Mucosa of stomach (tissue), 1 donor: Measurements from ENCODE around the gene SAMD15.
"Not testable (repeated sequence)": the region's sequence is repeated elsewhere in the genome, so short reads cannot be mapped to it uniquely, and the experiment has no call there.

Experiments
- H3K27me3 ChIP-seq: one replicate; pipeline ENCODE4 v1.7.0; 2013; ENCODE audit warnings: mild to moderate bottlenecking, low read length; ENCODE audit not compliant: control insufficient read depth, insufficient read depth
- H3K36me3 ChIP-seq: one replicate; pipeline ENCODE4 v1.7.0; 2013; ENCODE audit warnings: low read length; ENCODE audit not compliant: control insufficient read depth, insufficient read depth
- H3K4me1 ChIP-seq: one replicate; pipeline ENCODE4 v1.7.0; 2013; ENCODE audit warnings: mild to moderate bottlenecking, low read length; ENCODE audit not compliant: control insufficient read depth, insufficient read depth
- H3K4me3 ChIP-seq: one replicate; pipeline ENCODE4 v1.7.0; 2013; ENCODE audit warnings: low read length
- H3K9ac ChIP-seq: one replicate; pipeline ENCODE4 v1.7.0; 2013; ENCODE audit warnings: mild to moderate bottlenecking, low read length, moderate library complexity
- H3K9me3 ChIP-seq: one replicate; pipeline ENCODE4 v1.7.0; 2013; ENCODE audit warnings: mild to moderate bottlenecking, low read length, moderate library complexity; ENCODE audit not compliant: control insufficient read depth
- donor health status: Pancreatic carcinoma.

The SAMD15 gene

GRCh38 chr14:77390188-77390587 lies 13.0 kb downstream of the SAMD15 start:
- H3K9me3 ChIP-seq: no peaks in the 10 kb centered on the region
- H3K9ac ChIP-seq: no peak overlapping the region
- no peaks in the 10 kb centered on the region for H3K4me1 ChIP-seq
- no peaks in the 10 kb centered on the region for H3K27me3 ChIP-seq
- H3K4me3 ChIP-seq: no peak overlapping the region
- H3K36me3 ChIP-seq: no peaks in the 10 kb centered on the region

GRCh38 chr14:77400216-77400615 lies 23.0 kb downstream of the SAMD15 start:
- H3K9ac ChIP-seq: no peak overlapping the region
- H3K4me1 ChIP-seq: no peaks in the 10 kb centered on the region
- no peaks in the 10 kb centered on the region for H3K36me3 ChIP-seq
- no peaks in the 10 kb centered on the region for H3K9me3 ChIP-seq
- H3K4me3 ChIP-seq: no peak overlapping the region
- H3K27me3 ChIP-seq: no peaks in the 10 kb centered on the region

- Histone ChIP-seq H3K9me3 (no peaks in the 10 kb centered on the region), H3K4me1 (no peaks in the 10 kb centered on the region), H3K27me3 (no peaks in the 10 kb centered on the region), H3K36me3 (no peaks in the 10 kb centered on the region), H3K9ac (no peak overlapping the region), H3K4me3 (no peak overlapping the region)
These were observed 26.6 kb downstream of the SAMD15 start for GRCh38 chr14:77403768-77404167.

GRCh38 chr14:77406086-77406485 lies 28.9 kb downstream of the SAMD15 start:
- Histone ChIP-seq H3K4me1 (no peaks in the 10 kb centered on the region), H3K27me3 (no peaks in the 10 kb centered on the region), H3K36me3 (no peaks in the 10 kb centered on the region), H3K4me3 (no peak overlapping the region), H3K9me3 (no peaks in the 10 kb centered on the region), H3K9ac (no peak overlapping the region)

- no peak overlapping the region for H3K4me3 ChIP-seq
- H3K36me3 ChIP-seq: no peaks in the 10 kb centered on the region
- H3K27me3 ChIP-seq: no peaks in the 10 kb centered on the region
- no peaks in the 10 kb centered on the region for H3K4me1 ChIP-seq
- H3K9ac ChIP-seq: no peak overlapping the region
- H3K9me3 ChIP-seq: no peaks in the 10 kb centered on the region
These were observed 29.5 kb downstream of the SAMD15 start for GRCh38 chr14:77406718-77407117.

- Histone ChIP-seq H3K4me3 (no peak overlapping the region), H3K27me3 (no peaks in the 10 kb centered on the region), H3K36me3 (no peaks in the 10 kb centered on the region), H3K4me1 (no peaks in the 10 kb centered on the region), H3K9me3 (no peaks in the 10 kb centered on the region), H3K9ac (no peak overlapping the region)
These were observed 30.0 kb downstream of the SAMD15 start for GRCh38 chr14:77407158-77407557.

GRCh38 chr14:77409131-77409533 lies 32.0 kb downstream of the SAMD15 start:
- Histone ChIP-seq H3K36me3 (no peaks in the 10 kb centered on the region), H3K4me3 (no peak overlapping the region), H3K9me3 (no peaks in the 10 kb centered on the region), H3K27me3 (no peaks in the 10 kb centered on the region), H3K4me1 (no peaks in the 10 kb centered on the region), H3K9ac (no peak overlapping the region)

- H3K4me1 ChIP-seq, H3K36me3 ChIP-seq, H3K27me3 ChIP-seq, H3K9me3 ChIP-seq, H3K4me3 ChIP-seq, H3K9ac ChIP-seq: not testable (repeated sequence)
These were observed 38.3 kb downstream of the SAMD15 start for GRCh38 chr14:77415403-77416030.

- not testable (repeated sequence) for H3K9me3 ChIP-seq
These were observed 38.9 kb downstream of the SAMD15 start for GRCh38 chr14:77416098-77416497.

GRCh38 chr14:77416836-77417235 lies 39.7 kb downstream of the SAMD15 start:
- Histone ChIP-seq H3K9me3 (no peaks in the 10 kb centered on the region), H3K4me1 (no peaks in the 10 kb centered on the region), H3K36me3 (no peaks in the 10 kb centered on the region), H3K4me3 (no peak overlapping the region), H3K9ac (no peak overlapping the region), H3K27me3 (no peaks in the 10 kb centered on the region)

More at GRCh38 chr14:77416098-77416497, 38.9 kb downstream of the SAMD15 start:
- not testable (repeated sequence) for H3K36me3 ChIP-seq, H3K9ac ChIP-seq, H3K4me3 ChIP-seq, H3K4me1 ChIP-seq, H3K27me3 ChIP-seq

GRCh38 chr14:77421201-77421600 lies 44.0 kb downstream of the SAMD15 start:
- Histone ChIP-seq H3K36me3 (no peaks in the 10 kb centered on the region), H3K9me3 (no peaks in the 10 kb centered on the region), H3K4me1 (no peaks in the 10 kb centered on the region), H3K4me3 (no peak overlapping the region), H3K9ac (no peak overlapping the region), H3K27me3 (no peaks in the 10 kb centered on the region)

GRCh38 chr14:77423423-77423822 lies 46.2 kb downstream of the SAMD15 start, which contains the start of gene NOXRED1:
Gene NOXRED1, minus strand, starts transcription at chr14:77423523. Its CDS starts 634 bp downstream, at chr14:77422889.
- Histone ChIP-seq H3K36me3 (no peaks in the 10 kb centered on the region), H3K9me3 (no peaks in the 10 kb centered on the region), H3K4me1 (no peaks in the 10 kb centered on the region), H3K27me3 (no peaks in the 10 kb centered on the region), H3K4me3 (no peak within 1 kb of the TSS), H3K9ac (no peak within 1 kb of the TSS)

GRCh38 chr14:77424862-77425261 lies 47.7 kb downstream of the SAMD15 start:
- no peaks in the 10 kb centered on the region for H3K4me1 ChIP-seq
- H3K9ac ChIP-seq: no peak overlapping the region
- peaks cover 8% of the 10 kb centered on the region for H3K36me3 ChIP-seq
- H3K9me3 ChIP-seq: no peaks in the 10 kb centered on the region
- H3K27me3 ChIP-seq: no peaks in the 10 kb centered on the region
- H3K4me3 ChIP-seq: no peak overlapping the region
